HG03045 (cell line): Measurements from ENCODE around the gene ZNF219.
"Not testable (repeated sequence)": the region's sequence is repeated elsewhere in the genome, so short reads cannot be mapped to it uniquely, and the experiment has no call there.

Experiments
- ATAC-seq: cut with Tn5 transposase; IDR thresholded peaks from one replicate; pipeline ENCODE4 v1.9.1; 2021; ENCODE audit warnings: mild to moderate bottlenecking, moderate library complexity; ENCODE audit not compliant: unreplicated experiment

Gene ZNF219

DNA sequence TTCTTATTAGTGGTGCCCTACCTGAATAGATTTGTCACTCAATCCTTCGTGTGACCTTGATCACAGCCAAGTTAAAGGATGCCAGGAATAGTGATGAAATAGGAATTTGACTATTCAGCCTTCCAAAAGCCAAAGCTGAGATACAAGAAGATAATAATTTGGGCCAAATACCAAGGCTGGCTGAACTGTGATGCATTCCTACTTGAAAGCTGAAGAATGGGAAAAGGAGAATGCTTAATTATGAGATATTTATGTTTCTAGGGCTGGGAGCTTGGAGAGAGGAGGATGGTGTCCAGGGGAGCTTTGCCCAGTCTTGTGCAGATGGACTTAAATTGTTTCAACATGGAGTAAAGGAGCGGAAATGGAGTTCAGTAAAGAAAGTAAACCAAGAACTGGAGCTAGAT lies 51.1 kb downstream of the ZNF219 start:
- no peak for ATAC-seq

DNA sequence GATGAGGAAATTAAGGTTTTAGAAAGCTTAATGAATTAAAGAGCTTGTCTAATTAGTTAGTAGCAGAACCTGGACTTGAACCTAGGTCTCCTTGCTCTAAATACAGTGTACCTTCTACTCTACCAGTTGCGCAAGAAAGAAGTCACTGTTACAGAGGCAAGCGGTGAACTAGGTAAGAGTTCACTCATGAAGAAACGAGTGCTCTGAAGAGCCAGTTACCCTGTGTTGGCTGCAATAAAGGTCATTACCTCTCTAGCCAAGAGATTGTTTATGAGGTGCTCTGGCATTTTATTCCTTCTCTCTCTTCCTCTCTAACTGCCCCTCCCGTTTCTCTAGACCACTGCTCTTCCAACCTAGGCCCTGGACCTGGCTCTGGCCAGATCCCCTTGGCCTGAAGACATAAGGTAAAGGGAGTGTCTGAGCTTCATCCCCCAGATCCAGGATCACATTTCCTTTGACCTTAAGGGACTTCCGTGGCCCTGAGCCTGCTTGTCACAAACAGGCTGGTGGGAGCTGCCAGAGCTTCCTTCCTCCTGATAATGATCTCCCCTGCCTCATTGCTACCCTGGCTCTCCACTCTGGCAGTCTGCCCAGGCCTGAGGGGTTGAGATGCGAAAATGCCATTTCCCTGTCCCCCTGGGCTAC lies 54.4 kb downstream of the ZNF219 start:
- no peak for ATAC-seq

- ATAC-seq = no peak
Observed at GRCh38 chr14:21043387-21043973, 55.0 kb downstream of the ZNF219 start.

DNA sequence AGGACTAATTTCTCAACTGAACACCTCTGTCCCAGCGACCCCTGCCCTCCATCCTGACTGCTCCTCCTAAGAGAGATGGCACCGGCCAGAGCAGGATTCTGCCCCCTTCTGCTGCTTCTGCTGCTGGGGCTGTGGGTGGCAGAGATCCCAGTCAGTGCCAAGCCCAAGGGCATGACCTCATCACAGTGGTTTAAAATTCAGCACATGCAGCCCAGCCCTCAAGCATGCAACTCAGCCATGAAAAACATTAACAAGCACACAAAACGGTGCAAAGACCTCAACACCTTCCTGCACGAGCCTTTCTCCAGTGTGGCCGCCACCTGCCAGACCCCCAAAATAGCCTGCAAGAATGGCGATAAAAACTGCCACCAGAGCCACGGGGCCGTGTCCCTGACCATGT lies 55.5 kb downstream of the ZNF219 start:
- ATAC-seq = no peak

GRCh38 chr14:21041676-21042433 lies 56.6 kb downstream of the ZNF219 start, which contains the start of gene RNASE7:
Gene RNASE7 (plus strand): TSS chr14:21042362. CDS start chr14:21042993, 631 bp downstream.
- no peak for ATAC-seq

DNA sequence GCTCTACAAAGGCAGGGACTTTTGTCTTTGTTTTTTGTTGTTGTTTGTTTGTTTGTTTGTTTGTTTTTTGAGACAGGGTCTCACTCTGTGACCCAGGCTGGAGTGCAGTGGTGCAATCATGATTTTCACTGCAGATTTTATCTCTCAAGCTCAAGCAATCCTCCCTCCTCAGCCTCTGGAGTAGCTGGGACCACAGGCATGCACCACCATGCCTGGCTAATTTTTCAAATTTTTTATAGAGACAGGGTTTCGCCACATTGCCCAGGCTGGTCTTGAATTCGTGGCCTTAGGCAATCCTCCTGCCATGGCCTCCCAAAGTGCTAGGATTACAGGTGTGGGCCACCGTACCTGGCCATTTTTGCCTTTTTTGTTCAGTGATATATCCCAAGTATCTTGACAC lies 57.5 kb downstream of the ZNF219 start:
- not testable (repeated sequence) for ATAC-seq

DNA sequence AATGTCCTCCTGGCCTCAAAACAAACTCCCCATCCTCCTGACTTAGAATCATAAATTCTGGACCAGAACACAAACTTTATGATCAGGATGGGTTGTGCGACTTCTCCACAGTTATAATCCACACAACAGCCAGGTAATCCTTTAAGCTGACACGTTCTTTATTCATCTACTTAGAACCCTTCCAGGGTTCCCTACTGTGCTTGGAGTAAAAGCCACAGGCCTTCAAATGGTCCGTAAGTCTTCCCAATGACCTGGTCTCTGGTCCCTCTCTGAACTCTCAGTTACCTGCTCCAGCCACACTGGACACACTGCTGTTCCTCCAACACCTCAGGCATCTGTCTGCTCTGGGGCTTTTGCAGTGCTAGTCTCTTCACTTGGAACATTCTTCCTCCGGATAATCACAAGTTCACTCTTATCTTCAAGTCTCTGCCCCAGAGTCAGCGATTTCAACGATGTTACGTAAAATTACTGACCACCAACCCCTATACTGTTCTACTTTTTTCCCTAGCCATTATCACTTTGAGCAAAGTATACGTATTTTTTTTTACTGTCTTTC lies 58.0 kb downstream of the ZNF219 start:
- no peak for ATAC-seq
